Measurements from ENCODE around the gene ARMH1.

ARMH1 gene

DNA sequence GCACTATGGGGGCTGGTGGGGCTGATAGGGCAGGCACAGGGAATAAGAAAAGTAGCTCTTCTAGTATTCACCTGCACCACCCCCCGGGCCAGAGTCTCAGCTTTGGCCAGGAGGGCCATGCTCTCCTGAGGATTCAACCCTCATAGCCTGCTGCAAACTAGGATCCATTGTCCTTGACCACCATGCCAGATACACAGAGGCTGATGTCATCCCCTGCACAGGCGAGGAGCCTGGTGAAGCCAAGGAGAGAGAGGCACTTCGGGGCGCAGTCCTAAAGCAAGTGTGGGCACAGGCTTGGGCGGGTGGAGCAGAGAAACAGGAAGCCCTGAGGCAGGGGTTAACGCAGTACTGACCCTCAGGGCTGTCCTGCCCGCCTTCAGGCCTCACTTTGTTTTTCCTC lies 29.7 kb upstream of the ARMH1 start:
- DNase-seq (ENCODE audit: low read depth in 2 of 2, low spot score in 1 of 2): no peak

- DNase-seq (ENCODE audit: low read depth in 2 of 2, low spot score in 1 of 2): no peak
Measured at GRCh38 chr1:44645476-44646244, 28.9 kb upstream of the ARMH1 start.

- DNase-seq (ENCODE audit: low read depth in 2 of 2, low spot score in 1 of 2): no peak
Measured at GRCh38 chr1:44646261-44647110, 28.0 kb upstream of the ARMH1 start.

- DNase-seq (ENCODE audit: low read depth in 2 of 2, low spot score in 1 of 2): no peak
Measured at GRCh38 chr1:44647896-44648295, 26.6 kb upstream of the ARMH1 start.

- DNase-seq (ENCODE audit: low read depth in 2 of 2, low spot score in 1 of 2): no peak
Measured at GRCh38 chr1:44648529-44649250, 25.8 kb upstream of the ARMH1 start.

GRCh38 chr1:44649788-44650158 lies 24.7 kb upstream of the ARMH1 start:
- DNase-seq (ENCODE audit: low read depth in 2 of 2, low spot score in 1 of 2): no peak

DNA sequence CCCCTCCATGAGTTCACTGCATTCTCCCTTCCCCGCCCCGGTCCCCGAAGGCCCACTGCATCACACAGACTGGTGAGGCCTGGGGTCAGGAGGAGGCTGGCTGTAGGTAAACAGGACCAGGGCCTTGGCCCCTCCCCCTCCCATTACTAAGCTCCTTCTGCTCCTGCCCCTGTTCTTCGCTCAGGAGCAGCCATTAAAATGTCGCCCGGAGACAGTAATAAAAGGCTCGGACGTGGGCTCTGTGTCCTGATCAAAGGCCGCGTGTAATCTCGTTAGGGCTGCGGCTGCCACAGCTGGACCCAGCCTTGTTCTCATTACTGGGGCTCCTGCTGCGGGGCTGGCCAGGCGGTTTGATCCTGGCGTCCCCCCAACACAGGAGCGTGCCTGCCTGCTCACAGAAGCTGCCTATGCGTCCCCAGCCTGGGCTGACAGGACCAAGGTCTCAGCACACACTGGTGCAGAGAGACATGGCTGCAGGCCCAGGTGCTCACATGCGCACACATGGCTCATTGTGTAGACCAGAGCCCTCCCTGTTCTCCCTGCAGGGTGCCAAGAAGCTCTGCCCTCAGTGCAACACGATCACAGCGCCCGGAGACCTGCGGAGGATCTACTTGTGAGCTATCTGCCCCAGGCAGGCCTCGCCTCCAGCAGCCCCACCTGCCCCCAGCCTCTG lies 24.2 kb upstream of the ARMH1 start:
- DNase-seq (ENCODE audit: low read depth in 2 of 2, low spot score in 1 of 2): no peak

- DNase-seq (ENCODE audit: low read depth in 2 of 2, low spot score in 1 of 2): no peak
Measured at GRCh38 chr1:44651069-44651468, 23.4 kb upstream of the ARMH1 start.

- DNase-seq (ENCODE audit: low read depth in 2 of 2, low spot score in 1 of 2): peak; percentile 62 to 63
Measured at GRCh38 chr1:44652445-44653106, 21.9 kb upstream of the ARMH1 start.

DNA sequence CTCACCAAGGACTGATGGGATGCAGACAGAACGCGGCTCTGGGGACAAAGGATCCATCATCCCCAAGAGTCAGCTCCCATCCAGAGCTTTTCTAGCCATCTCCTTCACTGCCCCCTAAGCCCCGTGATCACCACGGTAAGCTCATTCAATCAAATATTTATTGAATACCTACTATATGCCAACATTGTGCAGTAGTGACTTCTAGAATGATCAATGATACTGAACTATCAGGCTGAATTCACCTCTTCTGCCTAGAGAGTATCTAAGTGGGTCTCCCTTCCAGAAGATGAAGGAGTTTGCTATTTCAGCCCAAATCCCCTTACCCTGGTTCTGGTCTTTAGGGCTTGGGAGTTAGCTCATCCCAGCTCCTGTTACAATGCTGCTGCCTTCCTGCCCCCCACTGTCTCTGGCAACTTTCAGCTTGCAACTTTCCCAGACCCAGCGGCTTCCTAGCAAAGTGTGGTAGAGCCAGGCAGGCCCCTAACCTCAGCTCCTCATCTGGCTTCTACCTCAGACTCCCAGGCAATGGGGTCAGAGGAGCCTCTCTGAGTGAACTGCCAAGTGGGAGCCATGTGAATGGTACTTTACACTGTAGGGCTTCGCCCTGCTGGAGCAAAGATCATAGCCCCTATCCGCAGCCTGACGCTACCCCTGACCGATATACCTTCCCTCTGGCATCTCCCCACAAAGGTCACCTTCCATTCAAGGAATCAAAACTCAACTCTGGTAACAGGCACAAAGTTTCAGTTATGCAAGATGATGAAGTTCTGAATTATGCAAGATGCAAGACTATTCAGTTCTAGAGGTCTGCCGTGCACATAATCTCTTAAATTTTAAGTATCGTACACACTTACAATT lies 21.2 kb upstream of the ARMH1 start:
- no peak for DNase-seq (ENCODE audit: low read depth in 2 of 2, low spot score in 1 of 2)

GRCh38 chr1:44654621-44655187 lies 19.8 kb upstream of the ARMH1 start:
- DNase-seq (ENCODE audit: low read depth in 2 of 2, low spot score in 1 of 2): no peak

DNA sequence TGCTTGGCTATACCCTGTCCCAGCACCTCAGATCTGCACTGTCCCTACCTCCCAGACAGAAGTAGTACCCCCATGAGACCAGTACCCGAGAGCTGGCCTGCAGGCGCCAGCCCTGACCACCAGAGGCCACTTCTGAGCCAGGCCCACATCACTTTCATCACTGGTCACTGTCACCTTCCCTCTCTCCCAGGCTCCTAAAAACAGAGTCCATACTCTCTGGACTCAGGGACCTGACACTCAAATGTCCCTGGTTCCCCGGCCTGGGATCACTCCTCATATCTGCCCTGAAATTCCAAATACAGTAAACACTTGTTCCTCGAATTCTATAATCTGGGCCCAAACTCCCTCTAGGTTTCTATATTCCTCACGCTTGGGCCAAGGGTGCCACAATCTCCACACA lies 18.9 kb upstream of the ARMH1 start:
- no peak for DNase-seq (ENCODE audit: low read depth in 2 of 2, low spot score in 1 of 2)

DNA sequence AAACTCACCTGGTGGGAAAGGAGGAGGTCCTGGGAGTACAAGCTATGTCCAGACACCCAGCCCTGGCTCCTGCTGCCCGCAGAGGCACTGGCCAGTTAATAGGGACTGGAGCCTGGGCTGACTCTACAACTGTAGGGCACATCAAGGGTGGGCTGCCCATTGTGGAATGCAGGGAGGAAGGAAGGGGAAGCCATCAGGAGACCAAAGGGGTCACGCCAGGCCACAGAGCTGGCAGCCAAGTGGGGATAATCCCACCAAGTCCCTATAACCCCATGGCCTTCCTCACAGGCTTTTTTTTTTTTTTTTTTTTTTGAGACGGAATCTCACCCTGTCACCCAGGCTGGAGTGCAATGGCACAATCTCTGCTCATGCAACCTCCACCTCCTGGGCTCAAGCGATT lies 14.9 kb upstream of the ARMH1 start:
- DNase-seq (ENCODE audit: low read depth in 2 of 2, low spot score in 1 of 2): no peak

DNA sequence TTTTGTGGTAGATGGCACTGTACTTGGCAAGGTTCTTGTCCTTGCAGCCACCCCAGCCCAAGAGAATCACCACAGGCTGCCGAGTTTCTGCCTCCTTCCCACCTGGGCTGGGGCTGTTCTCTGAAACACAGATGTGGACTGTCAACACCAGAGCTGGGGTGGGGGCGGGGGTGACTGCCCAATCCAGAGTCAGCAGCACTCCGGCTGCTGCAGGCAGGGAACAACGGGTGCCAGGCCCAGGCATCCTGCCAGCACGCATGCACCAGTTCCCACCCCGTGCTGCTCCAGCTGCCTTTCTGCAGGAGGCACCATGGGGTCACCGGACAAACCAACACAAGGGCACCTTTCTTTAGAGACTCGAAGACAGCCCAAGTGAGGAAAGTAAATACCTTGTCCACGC lies 14.3 kb upstream of the ARMH1 start:
- no peak for DNase-seq (ENCODE audit: low read depth in 2 of 2, low spot score in 1 of 2)

DNA sequence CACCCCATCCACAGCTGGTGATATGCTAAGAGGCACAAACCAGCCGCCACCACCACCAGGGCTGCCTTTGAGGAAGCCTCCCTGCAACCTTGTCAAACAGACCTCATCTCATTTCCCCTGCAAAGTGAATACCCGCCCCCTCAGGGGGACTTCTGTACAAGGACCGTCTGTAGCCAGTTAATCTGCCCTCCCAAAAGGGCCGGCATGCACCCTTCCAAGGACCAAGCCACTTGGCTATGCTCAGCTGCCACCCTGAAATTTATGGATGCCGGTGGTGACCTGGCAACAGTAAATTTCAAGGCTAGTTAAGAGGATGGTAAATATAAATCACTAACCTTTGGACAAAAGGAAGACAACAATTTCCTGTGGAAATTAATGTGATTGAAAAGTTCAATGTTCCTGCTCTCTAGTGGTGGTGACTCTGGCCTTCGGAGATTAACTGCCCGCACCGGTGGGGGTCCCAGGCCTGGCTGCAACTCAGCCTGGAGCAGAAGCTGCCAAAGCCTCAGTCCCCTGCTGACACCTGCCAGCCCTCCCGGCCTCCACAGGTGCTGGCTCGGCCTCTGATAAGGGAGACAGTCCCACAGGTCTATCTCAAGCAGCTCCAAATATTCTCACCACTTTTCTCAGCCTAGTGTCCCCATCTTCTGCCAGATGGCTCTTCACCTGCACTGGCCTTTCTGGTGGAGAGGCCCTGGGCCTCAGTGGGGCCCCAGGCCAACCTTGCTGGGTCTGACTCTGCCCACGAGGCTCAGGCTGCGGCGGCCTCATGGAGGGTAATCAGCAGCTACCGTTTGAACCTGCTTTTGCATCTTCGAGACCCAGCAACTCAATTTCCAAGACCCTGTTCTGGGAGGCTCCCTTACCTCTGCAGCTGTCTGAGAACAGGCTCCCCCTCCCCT lies 12.5 kb upstream of the ARMH1 start:
- DNase-seq (ENCODE audit: low read depth in 2 of 2, low spot score in 1 of 2): no peak

DNA sequence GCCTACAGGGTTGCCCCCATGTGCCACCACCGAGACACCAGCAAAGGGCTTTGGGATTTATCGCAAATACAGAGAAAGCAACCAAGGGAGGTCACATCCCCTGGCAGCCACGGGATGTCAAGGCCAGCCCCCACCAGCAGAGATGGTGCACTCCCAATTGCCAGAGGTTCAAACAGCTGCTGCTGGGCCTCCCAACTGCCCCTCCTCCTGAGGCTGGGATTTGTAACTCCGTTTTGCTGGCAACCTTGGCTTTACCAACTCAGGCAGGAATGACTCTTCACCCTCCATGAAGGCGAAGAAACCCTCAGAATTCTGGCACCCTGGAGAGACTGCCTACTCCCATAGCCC lies 11.9 kb upstream of the ARMH1 start:
- no peak for DNase-seq (ENCODE audit: low read depth in 2 of 2, low spot score in 1 of 2)

DNA sequence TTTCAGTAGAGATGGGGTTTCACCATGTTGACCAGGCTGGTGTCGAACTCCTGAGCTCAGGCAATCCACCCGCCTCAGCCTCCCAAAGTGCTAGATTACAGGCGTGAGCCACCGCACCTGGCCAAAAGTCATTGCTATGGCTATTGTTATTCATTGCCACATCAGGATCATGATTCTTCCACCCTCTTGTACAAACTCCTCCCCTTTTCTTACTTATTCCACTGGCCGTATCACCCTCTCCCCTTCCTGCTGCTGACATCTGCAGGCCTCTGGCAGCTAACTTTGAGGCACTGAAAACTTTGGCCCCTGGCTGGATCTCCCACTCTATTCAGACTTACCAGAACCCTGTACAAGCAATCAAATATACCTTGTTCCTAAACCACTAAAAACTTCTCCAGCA lies 11.1 kb upstream of the ARMH1 start:
- DNase-seq (ENCODE audit: low read depth in 2 of 2, low spot score in 1 of 2): no peak

- no peak for DNase-seq (ENCODE audit: low read depth in 2 of 2, low spot score in 1 of 2)
Measured at GRCh38 chr1:44664730-44665370, 9.7 kb upstream of the ARMH1 start.

All from stimulated activated CD8-positive, alpha-beta memory T cell treated with anti-CD3 and anti-CD28 coated beads, Interleukin-4, amount 100 ng/mL, for 1 hour (primary cell).